T-helper 17 cell (primary cell): Measurements from ENCODE around the gene FTMT. TPM values are rescaled to one million over a fixed set of nuclear protein-coding genes. Genes with fewer than 3 reads are reported as not detected.
"Not testable (repeated sequence)": the region's sequence is repeated elsewhere in the genome, so short reads cannot be mapped to it uniquely, and the experiment has no call there.

Experiments
- ATAC-seq: fragments of 150-1000 bp; cut with Tn5 transposase; 2 replicates; pipeline ENCODE4 v1.10.0; 2021; ENCODE audit warnings: mild to moderate bottlenecking, moderate library complexity
- DNase-seq, 3 donors: peaks; one replicate each; pipeline versions ENCODE4 v3.0.0 to v3.0.0-alpha.2; 2020 to 2021
- H3K9me3 ChIP-seq: one replicate; pipeline ENCODE4 v1.7.0; 2013; ENCODE audit warnings: low read length, mild to moderate bottlenecking; ENCODE audit not compliant: control insufficient read depth, poor library complexity, severe bottlenecking
- H3K27ac Mint-ChIP-seq: one replicate; pipeline ENCODE4 v1.8.0; 2022; ENCODE audit warnings: mild to moderate bottlenecking, moderate library complexity, mixed read lengths
- H3K27me3 Mint-ChIP-seq: one replicate; pipeline ENCODE4 v1.8.0; 2022; ENCODE audit warnings: mixed read lengths
- H3K36me3 Mint-ChIP-seq: one replicate; pipeline ENCODE4 v1.8.0; 2022; ENCODE audit warnings: low read depth, mixed read lengths
- H3K4me1 Mint-ChIP-seq: one replicate; pipeline ENCODE4 v1.8.0; 2022; ENCODE audit warnings: mild to moderate bottlenecking, mixed read lengths
- H3K4me3 Mint-ChIP-seq: one replicate; pipeline ENCODE4 v1.8.0; 2022; ENCODE audit warnings: mild to moderate bottlenecking, moderate library complexity, mixed read lengths
- total RNA-seq, 4 donors: library from RNA in 2 of 4; stranded (reverse) in 2 of 4; gene quantifications; one replicate each; pipeline ENCODE4 v1.2.3 and lab custom pipeline; 2022 to 2026

The FTMT gene
- total RNA-seq: not detected
- 0 reads per million in 2 donors for total RNA-seq (lab: John Stamatoyannopoulos, UW)

DNA sequence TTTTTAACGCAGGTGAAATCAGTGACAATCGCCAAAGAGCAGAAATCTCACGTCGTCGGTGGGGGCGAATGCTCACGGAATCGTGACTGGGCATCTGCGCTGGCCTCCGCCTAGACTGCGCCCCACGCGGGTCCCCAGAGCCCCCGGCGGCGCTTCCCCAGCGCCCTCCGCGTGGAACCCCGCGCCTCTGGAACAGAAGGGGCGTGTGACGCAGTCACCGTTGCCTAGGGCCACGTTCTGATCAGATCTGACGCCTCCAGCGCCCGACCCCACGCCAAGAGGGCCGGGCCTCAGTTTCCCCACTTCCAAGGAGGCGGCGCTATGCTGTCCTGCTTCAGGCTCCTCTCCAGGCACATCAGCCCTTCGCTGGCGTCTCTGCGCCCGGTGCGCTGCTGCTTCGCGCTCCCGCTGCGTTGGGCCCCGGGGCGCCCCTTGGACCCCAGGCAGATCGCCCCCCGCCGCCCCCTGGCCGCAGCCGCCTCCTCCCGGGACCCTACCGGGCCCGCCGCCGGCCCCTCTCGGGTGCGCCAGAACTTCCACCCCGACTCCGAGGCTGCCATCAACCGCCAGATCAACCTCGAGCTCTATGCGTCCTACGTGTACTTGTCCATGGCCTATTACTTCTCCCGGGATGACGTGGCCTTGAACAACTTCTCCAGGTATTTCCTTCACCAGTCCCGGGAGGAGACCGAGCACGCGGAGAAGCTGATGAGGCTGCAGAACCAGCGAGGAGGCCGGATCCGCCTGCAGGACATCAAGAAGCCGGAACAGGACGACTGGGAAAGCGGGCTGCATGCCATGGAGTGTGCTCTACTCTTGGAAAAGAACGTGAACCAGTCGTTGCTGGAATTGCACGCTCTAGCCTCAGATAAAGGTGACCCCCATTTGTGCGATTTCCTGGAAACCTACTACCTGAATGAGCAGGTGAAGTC, at the start of gene FTMT:
FTMT (plus strand) TSS at position 240 of the 932 bp plus-strand sequence; CDS start at position 322, 82 bp downstream.
- ATAC-seq: no peak
- DNase-seq: no peak
- Mint-ChIP-seq H3K4me1 (no peaks in the 10 kb centered on the region), H3K27ac (no peak within 1 kb of the TSS), H3K27me3 (no peaks in the 10 kb centered on the region), H3K4me3 (no peak within 1 kb of the TSS), H3K36me3 (no peaks in the 10 kb centered on the region)
- H3K9me3 ChIP-seq: no peaks in the 10 kb centered on the region

DNA sequence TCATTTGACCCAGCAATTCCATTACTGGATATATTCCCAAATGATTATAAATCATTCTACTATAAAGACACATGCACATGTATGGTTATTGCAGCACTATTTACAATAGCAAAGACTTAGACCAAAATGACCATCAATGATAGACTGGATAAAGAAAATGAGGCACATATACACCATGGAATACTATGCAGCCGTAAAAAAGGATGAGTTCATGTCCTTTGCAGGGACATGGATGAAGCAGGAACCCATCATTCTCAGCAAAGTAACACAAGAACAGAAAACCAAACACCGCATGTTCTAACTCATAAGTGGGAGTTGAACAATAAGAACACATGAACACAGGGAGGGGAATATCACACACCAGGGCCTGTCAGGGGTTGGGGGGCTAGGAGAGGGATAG, 46.4 kb upstream of the FTMT start:
- not testable (repeated sequence) for DNase-seq, H3K27ac Mint-ChIP-seq, H3K9me3 ChIP-seq, H3K36me3 Mint-ChIP-seq, H3K4me1 Mint-ChIP-seq, H3K27me3 Mint-ChIP-seq, H3K4me3 Mint-ChIP-seq, ATAC-seq

GRCh38 chr5:121805911-121806310, 45.8 kb upstream of the FTMT start:
- no peaks in the 10 kb centered on the region for H3K27me3 Mint-ChIP-seq
- no peaks in the 10 kb centered on the region for H3K36me3 Mint-ChIP-seq
- H3K27ac Mint-ChIP-seq: no peak overlapping the region
- no peaks in the 10 kb centered on the region for H3K9me3 ChIP-seq
- no peaks in the 10 kb centered on the region for H3K4me1 Mint-ChIP-seq
- ATAC-seq (no peak), DNase-seq (no peak)
- no peak overlapping the region for H3K4me3 Mint-ChIP-seq

DNA sequence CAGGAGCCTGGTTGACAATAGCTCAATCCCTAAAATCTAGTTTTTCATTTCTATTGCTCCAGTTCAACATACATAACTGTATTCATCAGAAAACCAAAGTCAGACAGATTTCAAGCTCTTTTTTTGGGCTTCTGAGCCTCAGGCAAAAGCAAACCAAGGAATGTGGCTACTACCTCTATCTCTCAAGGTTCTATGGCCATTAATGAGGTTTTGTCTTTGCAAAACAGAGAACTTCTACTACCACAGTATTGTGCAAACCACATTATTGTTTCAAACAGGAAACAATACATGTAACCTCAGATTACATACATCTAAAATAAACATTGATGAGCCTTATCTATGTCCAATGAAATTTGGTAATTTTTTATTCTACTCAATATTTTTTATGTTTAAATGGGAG, 35.5 kb upstream of the FTMT start:
- DNase-seq (no peak), ATAC-seq (no peak)
- H3K36me3 Mint-ChIP-seq: no peaks in the 10 kb centered on the region
- H3K27me3 Mint-ChIP-seq: no peaks in the 10 kb centered on the region
- H3K4me1 Mint-ChIP-seq: no peaks in the 10 kb centered on the region
- no peaks in the 10 kb centered on the region for H3K9me3 ChIP-seq
- no peak overlapping the region for H3K4me3 Mint-ChIP-seq
- H3K27ac Mint-ChIP-seq: no peak overlapping the region

- Mint-ChIP-seq H3K4me1 (no peaks in the 10 kb centered on the region), H3K27me3 (no peaks in the 10 kb centered on the region), H3K27ac (no peak overlapping the region), H3K4me3 (no peak overlapping the region), H3K36me3 (no peaks in the 10 kb centered on the region)
- DNase-seq: no peak
- no peak for ATAC-seq
- H3K9me3 ChIP-seq: no peaks in the 10 kb centered on the region
Observed at GRCh38 chr5:121819682-121820261, 31.9 kb upstream of the FTMT start.

DNA sequence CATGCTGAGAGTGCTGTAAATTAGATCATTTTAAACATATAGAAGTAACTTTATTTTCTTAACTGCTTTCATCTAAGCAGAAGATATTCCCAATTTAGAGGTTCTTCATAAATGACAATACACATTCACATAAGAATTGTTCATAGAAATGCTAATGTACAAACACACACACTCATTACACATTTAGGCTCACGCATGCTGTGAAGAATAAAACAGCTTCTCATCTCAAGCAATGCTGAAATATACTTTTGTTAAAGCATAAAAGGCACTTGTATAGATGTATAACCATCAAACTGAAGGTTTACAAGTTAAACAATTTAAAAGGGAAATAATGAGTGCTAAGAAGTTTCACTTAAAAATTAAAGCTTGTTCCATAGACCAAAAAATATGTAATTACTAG, 18.1 kb upstream of the FTMT start:
- Mint-ChIP-seq H3K4me3 (no peak overlapping the region), H3K4me1 (no peaks in the 10 kb centered on the region), H3K27me3 (peaks cover 4% of the 10 kb centered on the region), H3K27ac (no peak overlapping the region), H3K36me3 (no peaks in the 10 kb centered on the region)
- ATAC-seq (no peak), DNase-seq (no peak)
- no peaks in the 10 kb centered on the region for H3K9me3 ChIP-seq

DNA sequence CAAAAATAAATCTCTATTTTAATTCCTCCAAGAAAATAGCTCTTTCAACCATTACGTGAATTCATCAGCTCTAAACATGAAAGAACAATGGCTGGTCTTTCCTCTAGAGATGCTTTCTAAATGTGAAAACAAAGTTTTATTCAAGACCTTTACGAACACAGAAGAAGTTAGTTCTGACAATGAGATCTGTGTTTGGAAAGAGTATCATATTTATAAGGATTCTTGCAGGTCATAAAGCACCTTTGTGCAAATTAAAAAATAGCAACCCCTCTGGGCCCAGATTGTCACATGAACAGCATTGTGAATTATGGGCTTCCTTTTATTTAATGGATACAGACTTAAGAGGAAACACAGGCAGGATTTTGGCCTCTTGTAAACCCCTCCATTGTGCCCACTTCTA, 17.7 kb upstream of the FTMT start:
- H3K27me3 Mint-ChIP-seq: peaks cover 4% of the 10 kb centered on the region
- no peaks in the 10 kb centered on the region for H3K4me1 Mint-ChIP-seq
- H3K27ac Mint-ChIP-seq: no peak overlapping the region
- no peaks in the 10 kb centered on the region for H3K36me3 Mint-ChIP-seq
- DNase-seq (no peak), ATAC-seq (no peak)
- H3K9me3 ChIP-seq: no peaks in the 10 kb centered on the region
- H3K4me3 Mint-ChIP-seq: no peak overlapping the region

GRCh38 chr5:121841892-121842291, 9.8 kb upstream of the FTMT start:
- ATAC-seq (no peak), DNase-seq (no peak)
- Mint-ChIP-seq H3K27me3 (no peaks in the 10 kb centered on the region), H3K27ac (no peak overlapping the region), H3K36me3 (no peaks in the 10 kb centered on the region), H3K4me3 (no peak overlapping the region), H3K4me1 (no peaks in the 10 kb centered on the region)
- H3K9me3 ChIP-seq: no peaks in the 10 kb centered on the region

DNA sequence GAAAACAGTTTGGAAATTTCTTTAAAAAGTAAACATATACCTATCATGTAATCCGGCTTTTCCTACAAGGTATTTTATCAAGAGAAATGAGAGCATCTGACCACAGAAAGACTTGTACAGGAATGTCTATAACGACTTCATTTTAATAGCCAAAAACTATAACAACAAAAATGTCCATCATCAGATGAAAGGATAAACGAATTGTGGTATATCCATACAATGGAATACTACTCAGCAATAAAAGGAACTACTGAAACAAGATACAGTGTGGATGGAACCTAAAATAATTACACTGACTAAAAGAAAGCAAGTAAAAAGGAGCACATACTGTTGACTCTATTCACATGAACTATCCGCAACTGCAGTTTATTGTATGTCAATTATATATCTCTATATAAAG, 1.4 kb upstream of the FTMT start:
- Mint-ChIP-seq H3K4me3 (no peak overlapping the region), H3K27ac (no peak overlapping the region), H3K36me3 (no peaks in the 10 kb centered on the region), H3K27me3 (no peaks in the 10 kb centered on the region), H3K4me1 (no peaks in the 10 kb centered on the region)
- DNase-seq (no peak), ATAC-seq (no peak)
- H3K9me3 ChIP-seq: no peaks in the 10 kb centered on the region

DNA sequence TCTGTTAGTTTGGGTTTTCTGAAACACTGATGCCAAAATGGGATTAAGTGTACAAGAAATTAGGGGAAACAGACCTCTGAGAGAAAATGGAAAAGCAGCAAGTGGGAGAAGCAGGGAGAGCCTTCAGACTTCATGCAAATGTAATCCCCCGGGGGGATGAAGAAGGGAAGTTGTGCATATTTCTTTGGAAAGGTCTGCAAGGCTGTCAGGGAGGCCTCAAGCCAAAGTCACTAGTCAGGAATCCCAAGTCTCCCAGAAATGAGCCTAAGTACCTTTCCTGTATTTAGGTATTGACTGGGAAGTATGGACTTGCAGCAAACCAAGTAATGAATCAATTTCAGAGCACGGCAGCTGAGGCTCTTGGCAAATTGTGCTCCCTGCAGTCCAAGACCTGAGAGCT, 2.2 kb downstream of the FTMT start:
- H3K4me1 Mint-ChIP-seq: no peaks in the 10 kb centered on the region
- no peaks in the 10 kb centered on the region for H3K27me3 Mint-ChIP-seq
- H3K4me3 Mint-ChIP-seq: no peak overlapping the region
- no peaks in the 10 kb centered on the region for H3K36me3 Mint-ChIP-seq
- no peak for DNase-seq
- no peak overlapping the region for H3K27ac Mint-ChIP-seq
- no peak for ATAC-seq
- H3K9me3 ChIP-seq: no peaks in the 10 kb centered on the region

- Mint-ChIP-seq H3K4me1 (no peaks in the 10 kb centered on the region), H3K27ac (no peak overlapping the region), H3K4me3 (no peak overlapping the region), H3K27me3 (peaks cover 16% of the 10 kb centered on the region), H3K36me3 (peaks cover 2% of the 10 kb centered on the region)
- no peak for DNase-seq
- no peak for ATAC-seq
- H3K9me3 ChIP-seq: no peaks in the 10 kb centered on the region
Observed at GRCh38 chr5:121862801-121863200, 11.1 kb downstream of the FTMT start.

DNA sequence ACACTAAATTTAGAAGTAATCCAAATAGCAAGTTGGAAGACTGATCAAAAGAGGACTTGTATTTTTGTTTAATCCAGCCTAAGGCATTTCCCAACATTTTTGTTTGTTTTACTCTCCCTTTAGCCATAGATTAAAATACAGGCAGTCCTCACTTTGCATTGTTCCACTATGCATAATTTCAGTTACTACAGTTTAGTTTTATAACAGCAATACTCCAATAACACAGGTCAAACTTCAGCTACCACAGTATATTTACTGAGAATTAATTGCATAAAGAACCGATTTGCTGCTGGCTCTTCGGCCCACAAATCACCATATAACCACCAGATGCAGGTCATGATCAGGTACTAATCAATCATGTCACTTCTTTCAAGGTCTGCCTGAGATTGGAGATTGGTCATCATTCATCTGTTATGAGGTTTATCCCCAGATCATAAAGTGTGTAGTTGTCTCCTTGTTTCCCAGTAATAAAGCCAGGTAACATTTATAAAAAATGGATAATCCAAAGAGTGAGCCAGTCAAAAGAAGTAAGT, 12.1 kb downstream of the FTMT start:
- no peak overlapping the region for H3K27ac Mint-ChIP-seq
- no peak for ATAC-seq
- peaks cover 16% of the 10 kb centered on the region for H3K27me3 Mint-ChIP-seq
- no peak overlapping the region for H3K4me3 Mint-ChIP-seq
- peaks cover 2% of the 10 kb centered on the region for H3K36me3 Mint-ChIP-seq
- DNase-seq: no peak
- no peaks in the 10 kb centered on the region for H3K4me1 Mint-ChIP-seq
- no peaks in the 10 kb centered on the region for H3K9me3 ChIP-seq

DNA sequence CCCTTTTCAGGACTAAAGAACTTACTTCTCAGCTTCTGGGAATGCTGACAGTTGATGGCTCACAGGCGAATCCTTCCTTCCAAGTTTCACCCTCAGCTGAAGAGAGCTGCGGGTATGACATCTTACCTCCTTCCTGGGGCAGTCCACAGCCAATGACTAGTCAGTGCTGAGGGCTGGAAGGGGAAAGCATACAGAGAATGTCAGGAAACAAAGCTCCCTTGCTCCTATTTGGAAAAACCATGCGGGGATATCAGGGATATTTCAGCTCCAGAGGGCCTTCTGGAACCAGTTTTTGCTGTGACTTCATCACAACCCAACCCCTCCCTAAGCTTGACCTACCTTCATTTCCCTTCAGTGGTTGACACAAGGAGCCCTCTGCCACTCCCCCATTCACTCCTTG, 15.7 kb downstream of the FTMT start:
- DNase-seq (no peak), ATAC-seq (no peak)
- Mint-ChIP-seq H3K27ac (no peak overlapping the region), H3K4me1 (peaks cover 2% of the 10 kb centered on the region), H3K4me3 (no peak overlapping the region), H3K27me3 (peaks cover 11% of the 10 kb centered on the region), H3K36me3 (no peaks in the 10 kb centered on the region)
- no peaks in the 10 kb centered on the region for H3K9me3 ChIP-seq
